DND-41 (cell line): ENCODE data around the gene ATP8A2.

Experiments used
- ATAC-seq: fragments of 200-7000 bp; cut with Tn5 transposase; 3 replicates; pipeline ENCODE4 v1.9.1; 2021; ENCODE audit warnings: low read depth; ENCODE audit not compliant: insufficient read depth
- DNase-seq: peaks from one replicate; pipeline ENCODE4 v3.0.0-alpha.2; 2020
- H2AFZ ChIP-seq: 2 replicates; pipeline ENCODE4 v1.6.0; 2012; ENCODE audit warnings: low read depth, low read length
- H3K27ac ChIP-seq: 2 replicates; pipeline ENCODE4 v1.5.1; 2012; ENCODE audit warnings: low read length, inconsistent platforms
- H3K27me3 ChIP-seq: fragments of 200-600 bp; sonication (generic); 2 replicates; pipeline ENCODE4 v1.6.0; 2012; ENCODE audit warnings: low read length, mild to moderate bottlenecking, inconsistent platforms; ENCODE audit not compliant: insufficient read depth, poor library complexity
- H3K36me3 ChIP-seq: 2 replicates; pipeline ENCODE4 v1.5.1; 2012; ENCODE audit warnings: low read length, inconsistent platforms; ENCODE audit not compliant: insufficient read depth
- H3K4me1 ChIP-seq: 2 replicates; pipeline ENCODE4 v1.5.1; 2012; ENCODE audit warnings: mild to moderate bottlenecking, low read length; ENCODE audit not compliant: insufficient read depth
- H3K4me2 ChIP-seq: 2 replicates; pipeline ENCODE4 v1.6.0; 2012; ENCODE audit warnings: mild to moderate bottlenecking, moderate library complexity, low read length, inconsistent platforms; ENCODE audit not compliant: insufficient read depth
- H3K4me3 ChIP-seq, 2 experiments: fragments of 200-600 bp in 1 of 2; shearing (Covaris generic) in 1 of 2; 2 replicates each; pipeline ENCODE4 v1.5.1; 2012 to 2016; ENCODE audit warnings: inconsistent platforms in 2 of 2, low read length in 2 of 2, mild to moderate bottlenecking in 2 of 2, low read depth in 1 of 2, moderate library complexity in 1 of 2
- H3K79me2 ChIP-seq: 2 replicates; pipeline ENCODE4 v1.6.0; 2012; ENCODE audit warnings: low read length, inconsistent platforms; ENCODE audit not compliant: insufficient read depth
- H3K9ac ChIP-seq: 2 replicates; pipeline ENCODE4 v1.6.0; 2012; ENCODE audit warnings: low read depth, mild to moderate bottlenecking, inconsistent platforms, low read length, moderate library complexity
- H3K9me3 ChIP-seq: 2 replicates; pipeline ENCODE4 v1.5.1; 2012; ENCODE audit warnings: low read length, moderate library complexity, mild to moderate bottlenecking, inconsistent platforms; ENCODE audit not compliant: insufficient read depth, severe bottlenecking
- H4K20me1 ChIP-seq: 2 replicates; pipeline ENCODE4 v1.6.0; 2012; ENCODE audit warnings: low read length; ENCODE audit not compliant: insufficient read depth
- CTCF ChIP-seq: IDR thresholded peaks from 2 replicates; pipeline ENCODE4 v1.5.1; 2012; ENCODE audit warnings: borderline replicate concordance, low read length, moderate library complexity, mild to moderate bottlenecking; ENCODE audit not compliant: poor library complexity, severe bottlenecking; ENCODE audit errors: extremely low read depth
- EZH2 ChIP-seq: IDR thresholded peaks from 3 replicates; pipeline ENCODE4 v1.6.1; 2012; ENCODE audit warnings: borderline replicate concordance, low read depth, mild to moderate bottlenecking, moderate library complexity, low read length, inconsistent platforms; ENCODE audit not compliant: severe bottlenecking

The ATP8A2 gene

GRCh38 chr13:25928941-25929505 is 557.2 kb downstream of the ATP8A2 start:
- no peak for TF ChIP-seq EZH2
- TF ChIP-seq CTCF: no peak
- no peak; the same call in 2 of the 3 replicates for ATAC-seq

GRCh38 chr13:25929816-25930215 is 558.0 kb downstream of the ATP8A2 start:
- Histone ChIP-seq H3K4me1 (peaks cover 6% of the 10 kb centered on the region), H3K9me3 (no peaks in the 10 kb centered on the region), H3K79me2 (no peaks in the 10 kb centered on the region), H2AFZ (no peak overlapping the region), H3K36me3 (no peaks in the 10 kb centered on the region), H3K9ac (no peak overlapping the region), H3K4me2 (no peak overlapping the region), H3K27ac (no peak overlapping the region), H3K4me3 (no peak overlapping the region), H3K27me3 (no peaks in the 10 kb centered on the region), H4K20me1 (no peaks in the 10 kb centered on the region)
- TF ChIP-seq EZH2: no peak
- TF ChIP-seq CTCF: no peak
- DNase-seq: no peak
- no peak for ATAC-seq

More at GRCh38 chr13:25928941-25929505, 557.2 kb downstream of the ATP8A2 start:
- H2AFZ ChIP-seq: no peak overlapping the region
- H3K4me2 ChIP-seq: no peak overlapping the region
- H3K36me3 ChIP-seq: no peaks in the 10 kb centered on the region
- H3K4me3 ChIP-seq: no peak overlapping the region
- H3K9me3 ChIP-seq: no peaks in the 10 kb centered on the region
- H3K27me3 ChIP-seq: no peaks in the 10 kb centered on the region
- peaks cover 6% of the 10 kb centered on the region for H3K4me1 ChIP-seq
- no peak for DNase-seq
- H3K9ac ChIP-seq: no peak overlapping the region
- H4K20me1 ChIP-seq: no peaks in the 10 kb centered on the region
- no peak overlapping the region for H3K27ac ChIP-seq
- no peaks in the 10 kb centered on the region for H3K79me2 ChIP-seq

- Histone ChIP-seq H3K4me2 (no peak overlapping the region), H3K79me2 (no peaks in the 10 kb centered on the region), H3K36me3 (no peaks in the 10 kb centered on the region), H3K9me3 (no peaks in the 10 kb centered on the region), H3K27ac (no peak overlapping the region), H2AFZ (no peak overlapping the region), H3K4me1 (peaks cover 6% of the 10 kb centered on the region), H3K4me3 (no peak overlapping the region), H3K27me3 (no peaks in the 10 kb centered on the region), H3K9ac (no peak overlapping the region), H4K20me1 (no peaks in the 10 kb centered on the region)
- ATAC-seq (no peak), DNase-seq (no peak)
- TF ChIP-seq CTCF (no peak), EZH2 (no peak)
Observed at GRCh38 chr13:25930653-25931052, 558.9 kb downstream of the ATP8A2 start.

- DNase-seq (no peak), ATAC-seq (no peak)
- H3K27me3 ChIP-seq: no peaks in the 10 kb centered on the region
- H3K9me3 ChIP-seq: no peaks in the 10 kb centered on the region
- no peaks in the 10 kb centered on the region for H4K20me1 ChIP-seq
- H3K79me2 ChIP-seq: no peaks in the 10 kb centered on the region
- no peak overlapping the region for H3K4me2 ChIP-seq
- TF ChIP-seq EZH2 (no peak), CTCF (no peak)
- H2AFZ ChIP-seq: no peak overlapping the region
- H3K36me3 ChIP-seq: no peaks in the 10 kb centered on the region
- H3K27ac ChIP-seq: no peak overlapping the region
- no peak overlapping the region for H3K9ac ChIP-seq
- H3K4me3 ChIP-seq: no peak overlapping the region
- peaks cover 6% of the 10 kb centered on the region for H3K4me1 ChIP-seq
Observed at GRCh38 chr13:25932365-25932764, 560.6 kb downstream of the ATP8A2 start.
